H1 (cell line): ENCODE data around the gene SLC8A3. TPM values are rescaled to one million over a fixed set of nuclear protein-coding genes. Genes with fewer than 3 reads are reported as not detected.

Experiments
- CTCF ChIA-PET: fragments of 300-600 bp; sonication (Branson Sonifier 250); formaldehyde crosslinking; loops from one replicate; lab custom pipeline; 2021; ENCODE audit not compliant: partially characterized antibody; lab: Charles Lee
- POLR2A ChIA-PET: fragments of 300-600 bp; sonication (Branson Sonifier 250); formaldehyde crosslinking; loops from one replicate; lab custom pipeline; 2021; ENCODE audit warnings: inconsistent platforms; ENCODE audit not compliant: partially characterized antibody; lab: Charles Lee
- DNase-seq, 2 experiments: peaks; one replicate each; pipeline versions ENCODE4 v3.0.0 to v3.0.0-alpha.2; 2010 to 2022; ENCODE audit warnings: low spot score in 2 of 2, low read depth in 1 of 2, mixed read lengths in 1 of 2
- FAIRE-seq: peaks from 2 replicates; lab custom pipeline; 2011; peaks lifted over from hg19 to GRCh38; lab: Jason Lieb, UNC
- H2AFZ ChIP-seq: 2 replicates; pipeline ENCODE4 v1.8.1; 2012; ENCODE audit warnings: low read length, inconsistent platforms
- H2AK5ac ChIP-seq: 2 replicates; pipeline ENCODE4 v1.6.1; 2013; ENCODE audit warnings: low read depth, low read length
- H2BK120ac ChIP-seq: replicated peaks from 2 replicates; pipeline ENCODE3; 2013; ENCODE audit warnings: low read depth, low read length, inconsistent platforms
- H2BK12ac ChIP-seq: 2 replicates; pipeline ENCODE4 v1.6.1; 2013; ENCODE audit warnings: low read depth, low read length
- H2BK15ac ChIP-seq: 2 replicates; pipeline ENCODE4 v1.6.1; 2013; ENCODE audit warnings: low read length
- H2BK20ac ChIP-seq: 2 replicates; pipeline ENCODE4 v1.6.1; 2013; ENCODE audit warnings: low read length
- H2BK5ac ChIP-seq: 2 replicates; pipeline ENCODE4 v1.6.1; 2013; ENCODE audit warnings: low read depth, low read length
- H3K14ac ChIP-seq: 2 replicates; pipeline ENCODE4 v1.6.1; 2013; ENCODE audit warnings: inconsistent platforms; ENCODE audit not compliant: insufficient read length
- H3K18ac ChIP-seq: 2 replicates; pipeline ENCODE4 v1.6.1; 2013; ENCODE audit warnings: low read length; ENCODE audit errors: extremely low read depth
- H3K23ac ChIP-seq: 2 replicates; pipeline ENCODE4 v1.6.1; 2013; ENCODE audit warnings: inconsistent platforms; ENCODE audit not compliant: insufficient read length
- H3K23me2 ChIP-seq: 2 replicates; pipeline ENCODE4 v1.6.1; 2013; ENCODE audit warnings: low read depth, low read length
- H3K27ac ChIP-seq: 2 replicates; pipeline ENCODE4 v1.6.1; 2011; ENCODE audit warnings: low read depth, low read length, inconsistent platforms
- H3K27me3 ChIP-seq, 4 experiments: replicated peaks in 1 of 4; 1 replicate in 1 of 4; 2 replicates in 3 of 4; pipeline versions ENCODE4 v1.6.1 to v1.8.1; 2011 to 2013; ENCODE audit warnings: low read length in 3 of 4, mild to moderate bottlenecking in 3 of 4, inconsistent platforms in 2 of 4, mixed read lengths in 2 of 4, moderate library complexity in 1 of 4; ENCODE audit not compliant: control insufficient read depth in 3 of 4, insufficient read depth in 3 of 4; ENCODE audit errors: extremely low read depth in 1 of 4
- H3K36me3 ChIP-seq, 4 experiments: 2 replicates each; pipeline versions ENCODE4 v1.6.1 to v1.8.1; 2011 to 2013; ENCODE audit warnings: mild to moderate bottlenecking in 4 of 4, low read length in 3 of 4, moderate library complexity in 2 of 4, control low read depth in 1 of 4, inconsistent platforms in 1 of 4; ENCODE audit not compliant: insufficient read depth in 4 of 4, control insufficient read depth in 2 of 4
- H3K4ac ChIP-seq: replicated peaks from 2 replicates; pipeline ENCODE3; 2013; ENCODE audit warnings: low read length, low read depth, mixed read lengths, inconsistent platforms; ENCODE audit not compliant: insufficient read length
- H3K4me1 ChIP-seq, 4 experiments: replicated peaks in 1 of 4; 1 replicate in 1 of 4; 2 replicates in 3 of 4; pipeline versions ENCODE4 v1.6.1 to v1.8.1; 2011 to 2013; ENCODE audit warnings: low read length in 3 of 4, inconsistent platforms in 2 of 4, mixed read lengths in 1 of 4; ENCODE audit not compliant: insufficient read depth in 4 of 4, control insufficient read depth in 3 of 4
- H3K4me2 ChIP-seq, 2 experiments: 2 replicates each; pipeline versions ENCODE4 v1.6.1 to v1.8.1; 2011 to 2013; ENCODE audit warnings: low read depth in 2 of 2, low read length in 2 of 2, control low read depth in 1 of 2, inconsistent platforms in 1 of 2, mild to moderate bottlenecking in 1 of 2; ENCODE audit not compliant: insufficient read depth in 1 of 2
- H3K4me3 ChIP-seq, 4 experiments: fragments of 200-600, 300-600 bp in 1 of 4; sonication (generic), shearing (Covaris generic), sonication (Bioruptor Twin) in 1 of 4; 2 replicates each; pipeline versions ENCODE4 v1.5.1 to v1.8.1; 2011 to 2016; ENCODE audit warnings: low read length in 4 of 4, low read depth in 3 of 4, control low read depth in 2 of 4, inconsistent platforms in 2 of 4, mild to moderate bottlenecking in 2 of 4, mixed read lengths in 1 of 4, moderate library complexity in 1 of 4; ENCODE audit not compliant: insufficient read depth in 2 of 4; ENCODE audit errors: extremely low read depth in 1 of 4
- H3K56ac ChIP-seq: replicated peaks from 2 replicates; pipeline ENCODE3; 2013; ENCODE audit warnings: low read depth, mild to moderate bottlenecking, mixed read lengths, low read length, inconsistent platforms; ENCODE audit not compliant: insufficient read length
- H3K79me1 ChIP-seq: 2 replicates; pipeline ENCODE4 v1.6.1; 2013; ENCODE audit warnings: low read depth, low read length, control low read depth
- H3K79me2 ChIP-seq, 2 experiments: 2 replicates each; pipeline versions ENCODE4 v1.6.1 to v1.8.1; 2012 to 2013; ENCODE audit warnings: low read length in 2 of 2, mild to moderate bottlenecking in 2 of 2, inconsistent platforms in 1 of 2; ENCODE audit not compliant: insufficient read depth in 2 of 2, control insufficient read depth in 1 of 2
- H3K9ac ChIP-seq, 4 experiments: replicated peaks in 1 of 4; 1 replicate in 1 of 4; 2 replicates in 3 of 4; pipeline versions ENCODE4 v1.6.1 to v1.8.1; 2011 to 2013; ENCODE audit warnings: low read depth in 3 of 4, low read length in 3 of 4, control low read depth in 2 of 4, mild to moderate bottlenecking in 2 of 4, moderate library complexity in 2 of 4, inconsistent platforms in 1 of 4; ENCODE audit errors: extremely low read depth in 1 of 4
- H3K9me3 ChIP-seq, 2 experiments: 2 replicates each; pipeline versions ENCODE4 v1.6.1 to v1.8.1; 2012 to 2013; ENCODE audit warnings: mild to moderate bottlenecking in 2 of 2, moderate library complexity in 2 of 2, control low read depth in 1 of 2, inconsistent platforms in 1 of 2, low read depth in 1 of 2, low read length in 1 of 2, mixed read lengths in 1 of 2; ENCODE audit not compliant: insufficient read depth in 2 of 2
- H4K20me1 ChIP-seq, 2 experiments: replicated peaks in 1 of 2; 2 replicates each; pipeline versions ENCODE3 to v1.8.1; 2011 to 2013; ENCODE audit warnings: inconsistent platforms in 2 of 2, low read length in 2 of 2, mild to moderate bottlenecking in 1 of 2; ENCODE audit not compliant: insufficient read depth in 2 of 2, control insufficient read depth in 1 of 2
- H4K5ac ChIP-seq: 2 replicates; pipeline ENCODE4 v1.6.1; 2013; ENCODE audit warnings: low read length, low read depth, mixed read lengths, inconsistent platforms; ENCODE audit not compliant: insufficient read length
- H4K8ac ChIP-seq: 2 replicates; pipeline ENCODE4 v1.8.0; 2013; ENCODE audit warnings: mild to moderate bottlenecking, moderate library complexity, low read length, inconsistent platforms; ENCODE audit not compliant: insufficient read depth; ENCODE audit errors: extremely low read depth
- H4K91ac ChIP-seq: replicated peaks from 2 replicates; pipeline ENCODE3; 2013; ENCODE audit warnings: low read length, mixed read lengths, inconsistent platforms; ENCODE audit not compliant: insufficient read length
- BCL11A ChIP-seq, 2 experiments: IDR thresholded peaks; one replicate each; pipeline ENCODE4 v1.6.1; 2011; ENCODE audit warnings: low read depth in 2 of 2, low read length in 2 of 2, mild to moderate bottlenecking in 2 of 2
- BRCA1 ChIP-seq: IDR thresholded peaks from 2 replicates; pipeline ENCODE4 v1.6.1; 2012; ENCODE audit warnings: low read depth, low read length, improper control_type of control experiment
- CEBPB ChIP-seq: IDR thresholded peaks from 2 replicates; pipeline ENCODE4 v1.6.1; 2012; ENCODE audit warnings: low read depth, low read length
- EGR1 ChIP-seq: IDR thresholded peaks from 2 replicates; pipeline ENCODE4 v1.6.1; 2011; ENCODE audit warnings: low read depth, low read length, borderline replicate concordance
- FOSL1 ChIP-seq: IDR thresholded peaks from 2 replicates; pipeline ENCODE4 v1.6.1; 2011; ENCODE audit warnings: mild to moderate bottlenecking, low read depth, low read length, moderate library complexity; ENCODE audit not compliant: insufficient read depth
- HDAC2 ChIP-seq, 2 experiments: fragments of 300-600 bp in 1 of 2; sonication (generic) in 1 of 2; IDR thresholded peaks; 2 replicates each; pipeline ENCODE4 v1.6.1; 2011 to 2012; ENCODE audit warnings: low read depth in 2 of 2, low read length in 2 of 2, mild to moderate bottlenecking in 2 of 2, moderate library complexity in 2 of 2, borderline replicate concordance in 1 of 2, inconsistent platforms in 1 of 2
- JUN ChIP-seq: IDR thresholded peaks from 2 replicates; pipeline ENCODE4 v1.6.1; 2011; ENCODE audit warnings: low read depth, mild to moderate bottlenecking, improper control_type of control experiment, low read length
- KDM1A ChIP-seq: fragments of 200-600, 300-600 bp; sonication (generic); IDR thresholded peaks from 2 replicates; pipeline ENCODE4 v1.7.1; 2016; ENCODE audit warnings: mild to moderate bottlenecking, low read length, borderline replicate concordance
- POLR2A ChIP-seq, 2 experiments: IDR thresholded peaks; 1 replicate in 1 of 2; 2 replicates in 1 of 2; pipeline ENCODE4 v1.6.1; 2011; ENCODE audit warnings: low read depth in 2 of 2, low read length in 2 of 2, mild to moderate bottlenecking in 2 of 2; ENCODE audit errors: control extremely low read depth in 1 of 2
- RAD21 ChIP-seq, 2 experiments: IDR thresholded peaks in 1 of 2; conservative IDR thresholded peaks in 1 of 2; 2 replicates each; pipeline ENCODE4 v1.6.1; 2011; ENCODE audit warnings: low read depth in 2 of 2, low read length in 2 of 2, improper control_type of control experiment in 1 of 2, inconsistent platforms in 1 of 2, mild to moderate bottlenecking in 1 of 2, moderate library complexity in 1 of 2
- RNF2 ChIP-seq: fragments of 200-900, 300-1000 bp; sonication (generic); IDR thresholded peaks from 2 replicates; pipeline ENCODE4 v1.7.1; 2016; ENCODE audit warnings: borderline replicate concordance, low read depth, mild to moderate bottlenecking, antibody characterized with exemption, low read length; ENCODE audit not compliant: poor library complexity, severe bottlenecking; ENCODE audit errors: missing control alignments
- SIX5 ChIP-seq: IDR thresholded peaks from 2 replicates; pipeline ENCODE4 v1.6.1; 2011; ENCODE audit warnings: mild to moderate bottlenecking, low read depth, low read length
- SUZ12 ChIP-seq: fragments of 200-600 bp; sonication (generic); IDR thresholded peaks from 2 replicates; pipeline ENCODE4 v1.6.1; 2012; ENCODE audit warnings: mild to moderate bottlenecking, inconsistent platforms, low read length, moderate library complexity, mixed read lengths
- TEAD4 ChIP-seq: IDR thresholded peaks from 2 replicates; pipeline ENCODE4 v1.6.1; 2012; ENCODE audit warnings: low read depth, low read length, inconsistent platforms, mixed read lengths
- WGBS, 2 experiments: shearing (Covaris generic) in 1 of 2; methylation state at CpG; one replicate each; pipeline versions ENCODE4 v1.1.6 to v1.1.7; 2013 to 2015; ENCODE audit warnings: low lambda C conversion rate in 2 of 2, mixed read lengths in 2 of 2, inconsistent platforms in 1 of 2, low coverage in 1 of 2, missing lambda C conversion rate in 1 of 2; ENCODE audit not compliant: insufficient replicate concordance in 2 of 2, insufficient coverage in 1 of 2, insufficient read length in 1 of 2; ENCODE audit errors: extremely low coverage in 1 of 2, missing lambda C conversion rate in 1 of 2; 5-methylcytosine and 5-hydroxymethylcytosine counted together
- polyA plus RNA-seq, 7 experiments: library from polyadenylated mRNA; depleted of rRNA in 3 of 7; stranded (reverse) in 5 of 7; unstranded in 2 of 7; fragments of >200 nt in 5 of 7; fragments of 200-250 nt in 2 of 7; gene quantifications; 1 replicate in 5 of 7; 2 replicates in 1 of 7; 4 replicates in 1 of 7; pipeline versions ENCODE4 v1.2.1 to v1.2.3, GENCODE V29; 2011 to 2013; ENCODE audit warnings: missing spikeins in 2 of 7, mixed read lengths in 2 of 7
- total RNA-seq: library from RNA; stranded (reverse); fragmentation: NEBNext Ultra II Directional; extraction: Animal tissue kit (Norgen Biotek cat#: 25700); gene quantifications from 2 replicates; pipeline ENCODE4 v1.2.1, GENCODE V29; 2021

The SLC8A3 gene
- total and polyA plus RNA-seq, 2 of the 8 experiments (the other 6 are each of a cell fraction or from before 2014, with no cell fraction given) = 0.38 to 1.1 TPM

- no peaks in the 10 kb centered on the region for H3K27me3 ChIP-seq
- no peak for DNase-seq
- H3K4me1 ChIP-seq = no peaks in the 10 kb centered on the region
- no peaks in the 10 kb centered on the region for H3K79me2 ChIP-seq
- no peaks in the 10 kb centered on the region for H3K36me3 ChIP-seq
- H2BK12ac ChIP-seq = no peak overlapping the region
- POLR2A ChIA-PET = no interaction called here
- no peak for FAIRE-seq
- no peak overlapping the region for H4K8ac ChIP-seq
- no peak overlapping the region for H4K5ac ChIP-seq
- CTCF ChIA-PET = interaction anchor here (0.6 to 4.7 kb wide), 3 partner anchors 15 to 48 kb away, joined by 3 to 15 read pairs (median 3); no protein-coding TSS in a partner anchor
- H3K4ac ChIP-seq = no peak overlapping the region
- H3K79me1 ChIP-seq = no peaks in the 10 kb centered on the region
- H2BK15ac ChIP-seq = no peak overlapping the region
- H3K23me2 ChIP-seq = no peaks in the 10 kb centered on the region
- H2BK20ac ChIP-seq = no peak overlapping the region
- 87% methylated on average over 5 of the region's 5 CpGs; no CpG with 5 or more reads in 1 of the 2 experiments for WGBS, 2 experiments
- H2BK120ac ChIP-seq = no peak overlapping the region
- H3K9ac ChIP-seq = no peak overlapping the region
- H3K4me3 ChIP-seq = no peak overlapping the region
- H3K23ac ChIP-seq = no peak overlapping the region
- H2AFZ ChIP-seq = no peak overlapping the region
- H3K9me3 ChIP-seq = no peaks in the 10 kb centered on the region
- H3K4me2 ChIP-seq = no peak overlapping the region
- no peak overlapping the region for H3K27ac ChIP-seq
- H4K20me1 ChIP-seq = no peaks in the 10 kb centered on the region
- H2AK5ac ChIP-seq = no peak overlapping the region
- H2BK5ac ChIP-seq = no peak overlapping the region
- no peak overlapping the region for H3K18ac ChIP-seq
- H3K56ac ChIP-seq = no peak overlapping the region
- H4K91ac ChIP-seq = no peak overlapping the region
- no peak overlapping the region for H3K14ac ChIP-seq
- TF ChIP-seq SUZ12 (no peak), SIX5 (no peak), JUN (no peak), BCL11A (IDR thresholded peaks at IDR 0.05; ENCODE audit: low read depth in 2 of 2, low read length in 2 of 2) (no peak), TEAD4 (no peak), KDM1A (no peak), BRCA1 (no peak), HDAC2 (IDR thresholded peaks at IDR 0.05; ENCODE audit: borderline replicate concordance in 1 of 2, low read depth in 2 of 2, low read length in 2 of 2) (no peak), RNF2 (no peak), POLR2A (IDR thresholded peaks at IDR 0.05; ENCODE audit: control extremely low read depth in 1 of 2, low read depth in 2 of 2, low read length in 2 of 2) (no peak), FOSL1 (no peak), CEBPB (no peak), RAD21 (IDR thresholded peaks at IDR 0.05 in 1 of 2, conservative IDR thresholded peaks at IDR 0.05 in 1 of 2; ENCODE audit: low read depth in 2 of 2, low read length in 2 of 2) (no peak), EGR1 (no peak)
These were observed 190.9 kb downstream of the SLC8A3 start for GRCh38 chr14:69997849-69998248.
